ENCODE data around the gene YAE1. TPM values are rescaled to one million over a fixed set of nuclear protein-coding genes. Genes with fewer than 3 reads are reported as not detected.

Gene YAE1
- total and polyA plus RNA-seq, 2 of the 8 experiments (the other 6 are each of a cell fraction or from before 2014, with no cell fraction given): 24.1 to 38.0 TPM

DNA sequence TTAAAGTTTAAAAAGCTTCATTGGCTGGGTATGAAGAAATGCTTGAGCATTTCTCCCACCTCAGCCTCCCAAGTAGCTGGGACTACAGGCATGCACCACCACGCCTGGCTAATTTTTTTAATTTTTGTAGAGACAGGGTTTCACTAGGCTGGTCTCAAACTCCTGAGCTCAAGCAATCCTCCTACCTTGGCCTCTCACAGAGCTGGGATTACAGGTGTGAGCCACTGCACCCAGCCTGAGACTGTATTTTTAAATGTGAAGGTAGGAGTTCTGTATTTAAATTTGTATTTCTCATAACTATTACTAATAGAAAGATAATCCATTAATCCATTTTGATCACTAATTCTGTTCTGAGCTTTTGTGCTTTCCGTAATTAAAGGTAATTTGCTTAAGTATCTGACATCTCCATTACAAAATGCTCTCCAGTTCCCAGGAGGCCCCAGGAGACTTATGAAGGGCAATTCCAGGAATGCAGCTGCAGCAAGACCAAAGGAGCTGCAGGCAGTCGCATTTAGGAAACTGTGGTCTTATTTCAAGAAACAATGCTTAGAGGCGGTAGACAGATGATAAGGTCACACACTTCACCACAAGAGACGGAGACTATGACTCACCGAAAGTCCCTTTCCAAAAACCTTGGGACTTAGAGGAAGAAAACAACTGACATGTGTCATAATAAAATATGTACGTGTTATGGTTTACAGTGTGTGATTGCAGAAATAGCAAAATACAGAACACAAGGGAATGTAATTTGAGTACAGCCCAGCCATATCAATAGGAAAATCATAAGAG lies 23.3 kb downstream of the YAE1 start:
- H2BK20ac ChIP-seq (ENCODE audit: low read length): no peak overlapping the region
- no peak overlapping the region for H3K18ac ChIP-seq (ENCODE audit: extremely low read depth, low read length)
- 47% methylated on average over 7 of the region's 7 CpGs; no CpG with 5 or more reads in 1 of the 2 experiments for WGBS, 2 experiments (ENCODE audit: extremely low coverage in 1 of 2, insufficient coverage in 1 of 2, insufficient read length in 1 of 2, insufficient replicate concordance in 2 of 2, low coverage in 1 of 2, low lambda C conversion rate in 2 of 2, missing lambda C conversion rate in 1 of 2)
- H3K79me1 ChIP-seq (ENCODE audit: low read depth, low read length): no peaks in the 10 kb centered on the region
- H3K4ac ChIP-seq (replicated peaks; ENCODE audit: insufficient read length, low read depth, low read length): no peak overlapping the region
- H3K4me3 ChIP-seq (ENCODE audit: extremely low read depth in 1 of 4, insufficient read depth in 2 of 4, low read depth in 3 of 4, low read length in 4 of 4): no peak overlapping the region
- H2AFZ ChIP-seq (ENCODE audit: low read length): no peak overlapping the region
- no peak overlapping the region for H2AK5ac ChIP-seq (ENCODE audit: low read depth, low read length)
- no peak overlapping the region for H2BK15ac ChIP-seq (ENCODE audit: low read length)
- no peaks in the 10 kb centered on the region for H3K9me3 ChIP-seq (ENCODE audit: insufficient read depth in 2 of 2, low read depth in 1 of 2, low read length in 1 of 2)
- no peaks in the 10 kb centered on the region for H4K20me1 ChIP-seq (replicated peaks in 1 of 2; ENCODE audit: control insufficient read depth in 1 of 2, insufficient read depth in 2 of 2, low read length in 2 of 2)
- peak overlapping the region; percentile 3 to 16; a peak in 1 of 4 replicates for H3K4me2 ChIP-seq (ENCODE audit: insufficient read depth in 1 of 2, low read depth in 2 of 2, low read length in 2 of 2)
- no peak overlapping the region for H2BK5ac ChIP-seq (ENCODE audit: low read depth, low read length)
- H3K27ac ChIP-seq (ENCODE audit: low read depth, low read length): no peak overlapping the region
- no peak overlapping the region for H3K23ac ChIP-seq (ENCODE audit: insufficient read length)
- no peak for FAIRE-seq
- peak in 1 of 2 experiments; percentile 60 for DNase-seq (ENCODE audit: low read depth in 1 of 2, low spot score in 2 of 2)
- no peaks in the 10 kb centered on the region for H3K27me3 ChIP-seq (replicated peaks in 1 of 4; ENCODE audit: control insufficient read depth in 3 of 4, extremely low read depth in 1 of 4, insufficient read depth in 3 of 4, low read length in 3 of 4)
- no peak overlapping the region for H3K9ac ChIP-seq (replicated peaks in 1 of 4; ENCODE audit: extremely low read depth in 1 of 4, low read depth in 3 of 4, low read length in 3 of 4)
- H3K36me3 ChIP-seq (ENCODE audit: control insufficient read depth in 2 of 4, insufficient read depth in 4 of 4, low read length in 3 of 4): no peaks in the 10 kb centered on the region
- CTCF ChIA-PET (ENCODE audit: partially characterized antibody): interaction anchor here (1.1 to 2.6 kb wide), 4 partner anchors 10 to 308 kb away, joined by 3 to 20 read pairs (median 8); no protein-coding TSS in a partner anchor
- no peak overlapping the region for H2BK120ac ChIP-seq (replicated peaks; ENCODE audit: low read depth, low read length)
- H4K8ac ChIP-seq (ENCODE audit: extremely low read depth, insufficient read depth, low read length): no peak overlapping the region
- no peak overlapping the region for H4K5ac ChIP-seq (ENCODE audit: insufficient read length, low read depth, low read length)
- no peak overlapping the region for H2BK12ac ChIP-seq (ENCODE audit: low read depth, low read length)
- no peak overlapping the region for H3K14ac ChIP-seq (ENCODE audit: insufficient read length)
- no peak overlapping the region for H4K91ac ChIP-seq (replicated peaks; ENCODE audit: insufficient read length, low read length)
- H3K56ac ChIP-seq (replicated peaks; ENCODE audit: insufficient read length, low read depth, low read length): no peak overlapping the region
- POLR2A ChIA-PET (ENCODE audit: partially characterized antibody): interaction anchor here (0.7 to 1.6 kb wide), 5 partner anchors 22 to 155 kb away, joined by 3 to 4 read pairs (median 3); partner anchors contain the start of gene RALA
- peak in 1 of 2 experiments; percentile 19; a peak in 1 of 3 replicates for TF ChIP-seq EP300 (IDR thresholded peaks at IDR 0.05; ENCODE audit: borderline replicate concordance in 1 of 2, low read depth in 2 of 2, low read length in 2 of 2)
- no peak for TF ChIP-seq RFX5 (IDR thresholded peaks at IDR 0.05; ENCODE audit: borderline replicate concordance, low read depth, low read length)
- peak; percentile 92 for TF ChIP-seq TEAD4 (IDR thresholded peaks at IDR 0.05; ENCODE audit: low read depth, low read length)
- TF ChIP-seq CEBPB (IDR thresholded peaks at IDR 0.05; ENCODE audit: low read depth, low read length): no peak
- peak in 1 of 2 experiments; percentile 34 for TF ChIP-seq BCL11A (IDR thresholded peaks at IDR 0.05; ENCODE audit: low read depth in 2 of 2, low read length in 2 of 2)
- peak; percentile 35 for TF ChIP-seq NANOG (IDR thresholded peaks at IDR 0.05; ENCODE audit: insufficient read depth, low read depth, low read length, poor library complexity, severe bottlenecking)
- 0 out of 2 replicates have a peak, but pooled peaks have one; percentile 33 for TF ChIP-seq SP1 (IDR thresholded peaks at IDR 0.05; ENCODE audit: low read depth, low read length)
- peak; percentile 53; the same call in 1 of the 2 replicates for TF ChIP-seq JUN (IDR thresholded peaks at IDR 0.05; ENCODE audit: low read depth, low read length)
- TF ChIP-seq JUND (IDR thresholded peaks at IDR 0.05; ENCODE audit: low read length): peak; percentile 84; the same call in 1 of the 2 replicates
- H3K79me2 ChIP-seq (ENCODE audit: control insufficient read depth in 1 of 2, insufficient read depth in 2 of 2, low read length in 2 of 2): no peaks in the 10 kb centered on the region
- peaks cover 0 to 2% (median 0%) of the 10 kb centered on the region in 4 experiments; a peak in 2 of 7 replicates for H3K4me1 ChIP-seq (replicated peaks in 1 of 4; ENCODE audit: control insufficient read depth in 3 of 4, insufficient read depth in 4 of 4, low read length in 3 of 4)
- H3K23me2 ChIP-seq (ENCODE audit: low read depth, low read length): no peaks in the 10 kb centered on the region
